NCI-H446 (cell line): Measurements from ENCODE around the gene IL10RA.
"Not testable (repeated sequence)": the region's sequence is repeated elsewhere in the genome, so short reads cannot be mapped to it uniquely, and the experiment has no call there.

Experiments
- DNase-seq, 2 experiments: peaks; one replicate each; lab custom pipeline; 2025; lab: John Stamatoyannopoulos, UW

IL10RA gene

DNA sequence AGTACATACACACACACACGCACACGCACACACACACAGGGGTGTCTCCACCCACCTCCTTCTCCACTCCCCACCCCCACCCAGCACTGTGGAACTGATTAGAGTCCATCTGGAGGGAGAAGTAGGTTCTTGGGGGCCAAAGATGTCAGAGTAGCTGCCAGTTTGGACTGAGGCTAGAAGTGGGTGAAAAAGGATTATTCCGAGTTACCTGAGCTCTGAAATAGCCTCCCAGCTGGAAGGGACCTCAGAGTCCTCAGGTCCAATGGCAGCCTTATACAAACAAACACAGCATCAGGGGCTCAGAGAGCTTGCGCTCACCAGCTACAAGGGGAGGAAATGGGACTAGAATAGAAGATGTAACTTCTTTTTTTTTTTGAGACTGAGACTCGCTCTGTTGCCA is 20.8 kb downstream of the IL10RA start:
- no peak for DNase-seq

DNA sequence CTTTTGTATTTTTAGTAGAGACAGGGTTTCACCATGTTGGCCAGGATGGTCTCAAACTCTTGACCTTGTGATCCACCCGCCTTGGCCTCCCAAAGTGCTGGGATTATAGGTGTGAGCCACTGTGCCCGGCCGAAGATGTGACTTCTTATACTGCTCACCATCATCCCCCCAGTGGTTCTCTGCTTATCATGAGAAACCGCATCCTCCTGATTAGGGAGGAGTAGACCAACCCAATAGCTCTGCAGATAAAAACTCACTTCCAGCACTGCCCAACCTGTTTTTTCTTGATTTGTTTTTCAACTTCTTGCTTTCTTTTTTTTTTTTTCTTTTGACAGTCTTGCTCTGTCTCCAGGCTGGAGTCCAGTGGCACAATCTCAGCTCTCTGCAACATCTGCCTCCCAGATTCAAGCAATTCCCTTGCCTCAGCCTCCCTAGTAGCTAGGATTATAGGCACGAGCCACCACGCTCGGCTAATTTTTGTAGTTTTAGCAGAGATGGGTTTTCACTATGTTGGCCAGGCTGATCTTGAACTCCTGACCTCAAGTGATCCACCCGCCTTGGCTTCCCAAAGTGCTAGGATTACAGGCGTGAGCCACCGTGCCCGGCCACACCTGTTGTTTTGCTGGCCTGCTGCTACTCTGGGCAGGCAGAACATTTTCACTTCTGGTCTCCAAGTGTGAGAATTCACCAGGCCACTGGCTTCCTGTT is 21.5 kb downstream of the IL10RA start:
- DNase-seq = not testable (repeated sequence)

DNA sequence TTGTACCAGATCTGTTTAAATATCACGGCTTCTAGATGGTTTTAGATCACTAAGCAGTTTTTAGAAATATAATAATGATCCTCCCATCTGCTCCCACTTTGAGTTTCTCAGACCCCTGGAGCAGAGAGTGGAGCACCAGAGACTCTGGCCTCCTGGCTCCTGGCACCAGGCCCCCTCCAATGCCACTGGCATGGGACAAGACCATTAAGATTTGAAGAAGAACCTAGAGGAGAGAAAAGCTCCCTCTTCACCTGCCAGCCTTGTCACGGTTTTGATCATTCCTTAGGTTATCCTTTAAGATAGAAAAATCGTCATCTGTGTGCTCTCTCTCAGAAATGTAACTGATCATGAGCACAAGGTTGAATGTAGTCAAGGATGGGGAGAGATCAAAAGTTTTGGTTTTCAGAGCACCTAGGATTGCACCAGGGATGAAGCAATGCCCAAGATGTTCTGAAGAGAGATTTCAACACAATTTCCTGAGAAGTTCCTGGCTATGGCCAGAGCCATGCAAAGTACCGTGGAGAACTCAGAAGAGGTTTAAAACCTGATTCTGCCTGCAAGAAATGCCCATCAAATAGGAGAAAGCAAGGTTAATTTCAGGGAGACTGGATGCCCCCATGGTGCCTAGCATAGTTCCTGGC is 22.2 kb downstream of the IL10RA start:
- DNase-seq = no peak

- peak in 1 of 2 experiments; percentile 12 for DNase-seq
Measured at GRCh38 chr11:118009864-118010737, 23.9 kb downstream of the IL10RA start.

DNA sequence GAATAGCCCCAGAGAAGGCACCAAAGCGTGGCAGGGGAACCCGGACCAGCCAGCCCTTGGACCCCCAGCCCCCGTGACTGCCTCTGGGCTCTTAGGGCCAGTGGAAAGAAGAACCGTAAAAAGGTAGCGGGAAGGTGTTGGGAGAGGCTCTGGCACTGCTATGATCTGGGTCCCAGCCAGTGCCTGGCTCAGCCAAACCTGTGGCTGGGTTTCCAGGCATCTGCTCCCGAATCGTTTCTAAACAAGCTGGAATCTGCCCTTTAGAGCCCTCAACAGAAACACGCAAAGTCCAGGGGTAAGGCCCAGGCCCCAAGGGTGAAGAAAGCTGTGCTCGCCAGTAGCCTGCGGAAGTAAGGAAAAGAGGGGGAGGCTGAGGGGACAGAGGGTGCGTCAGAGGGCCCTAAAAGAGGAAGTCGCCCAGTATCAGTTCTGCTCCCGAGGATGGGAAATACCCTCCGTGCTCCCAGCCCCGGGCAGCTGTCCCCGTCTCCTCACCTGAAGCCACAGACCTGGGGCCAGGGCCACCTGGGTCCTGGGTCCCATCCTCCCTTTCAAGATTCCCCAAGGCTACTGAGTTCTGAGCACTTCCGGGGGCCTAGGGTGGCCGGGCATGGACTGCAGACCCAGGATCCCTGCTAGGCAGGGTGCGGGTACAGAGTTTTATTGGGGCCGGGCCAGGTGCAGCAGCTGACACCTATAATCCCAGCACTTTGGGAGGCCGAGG is 24.7 kb downstream of the IL10RA start:
- no peak for DNase-seq

DNA sequence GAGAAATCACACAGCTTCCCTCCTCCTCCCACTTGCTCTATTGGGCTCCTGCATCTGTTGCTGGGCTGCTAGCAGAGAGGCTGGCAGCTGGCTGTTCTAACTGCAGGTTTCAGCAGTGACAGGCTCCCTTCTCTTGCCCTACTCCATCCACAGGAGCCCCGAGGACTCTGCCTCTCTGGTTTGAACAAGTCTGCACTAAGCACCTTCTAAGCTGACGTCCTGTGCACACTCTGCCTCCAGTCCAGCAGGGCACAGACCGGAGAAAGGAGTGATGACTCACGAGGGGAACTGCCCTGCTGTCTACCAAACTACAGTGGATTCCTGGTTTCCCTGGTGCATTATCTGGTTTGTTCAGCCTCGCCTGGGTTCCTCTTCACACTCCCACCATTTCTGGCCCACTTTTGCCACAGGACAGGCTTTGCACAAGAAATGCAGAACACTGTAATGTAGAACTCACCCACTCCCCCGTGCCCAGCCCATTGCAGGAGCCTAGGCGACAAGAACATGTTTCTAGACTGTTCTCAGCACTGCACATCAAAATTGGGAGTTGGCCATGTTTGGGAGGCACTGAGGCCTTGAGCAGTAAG is 26.0 kb downstream of the IL10RA start:
- DNase-seq = peak in 1 of 2 experiments; percentile 9

DNA sequence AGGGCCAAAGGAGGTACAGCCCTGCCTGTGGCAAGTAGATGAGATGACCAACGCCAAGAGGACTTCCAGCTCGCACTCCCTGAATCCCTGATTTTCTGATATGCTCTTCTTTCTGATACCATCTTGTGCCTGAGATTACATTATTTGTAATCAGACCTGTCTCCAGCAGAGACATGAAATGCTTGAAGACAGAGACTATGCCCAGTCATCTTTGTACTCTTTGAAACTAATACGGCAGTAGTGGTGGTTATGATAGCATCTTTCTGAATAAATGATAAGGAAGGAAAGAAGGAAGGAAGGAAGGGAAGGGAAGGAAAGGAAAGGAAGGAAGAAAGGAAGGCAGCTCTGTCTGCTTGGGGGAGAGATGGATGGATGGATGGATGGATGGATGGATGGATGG is 27.8 kb downstream of the IL10RA start:
- no peak for DNase-seq

DNA sequence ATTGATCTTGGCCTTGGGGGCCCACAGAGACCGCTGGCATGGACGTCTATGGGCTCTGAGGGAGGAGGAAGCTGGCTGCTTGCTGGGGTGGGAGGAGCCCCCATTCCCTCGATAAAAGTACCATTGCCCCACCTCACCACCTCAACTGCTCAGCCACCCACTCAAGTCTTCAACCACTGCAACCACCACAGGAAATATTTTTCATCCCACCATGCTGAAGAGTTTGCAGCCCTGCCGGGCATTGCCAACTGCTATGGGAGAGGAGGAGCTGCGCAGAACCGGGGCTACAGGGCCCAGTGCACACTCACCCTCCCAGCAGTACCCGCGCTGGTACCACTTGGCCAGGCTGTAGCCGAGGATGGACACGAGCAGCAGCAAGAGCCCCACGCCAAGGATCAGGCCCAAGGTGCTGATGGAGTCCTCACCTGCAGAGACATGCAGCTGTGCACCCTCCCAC is 29.2 kb downstream of the IL10RA start:
- no peak for DNase-seq

- DNase-seq = no peak
Measured at GRCh38 chr11:118016104-118016503, 29.9 kb downstream of the IL10RA start.

- DNase-seq = no peak
Measured at GRCh38 chr11:118017111-118017510, 30.9 kb downstream of the IL10RA start.

DNA sequence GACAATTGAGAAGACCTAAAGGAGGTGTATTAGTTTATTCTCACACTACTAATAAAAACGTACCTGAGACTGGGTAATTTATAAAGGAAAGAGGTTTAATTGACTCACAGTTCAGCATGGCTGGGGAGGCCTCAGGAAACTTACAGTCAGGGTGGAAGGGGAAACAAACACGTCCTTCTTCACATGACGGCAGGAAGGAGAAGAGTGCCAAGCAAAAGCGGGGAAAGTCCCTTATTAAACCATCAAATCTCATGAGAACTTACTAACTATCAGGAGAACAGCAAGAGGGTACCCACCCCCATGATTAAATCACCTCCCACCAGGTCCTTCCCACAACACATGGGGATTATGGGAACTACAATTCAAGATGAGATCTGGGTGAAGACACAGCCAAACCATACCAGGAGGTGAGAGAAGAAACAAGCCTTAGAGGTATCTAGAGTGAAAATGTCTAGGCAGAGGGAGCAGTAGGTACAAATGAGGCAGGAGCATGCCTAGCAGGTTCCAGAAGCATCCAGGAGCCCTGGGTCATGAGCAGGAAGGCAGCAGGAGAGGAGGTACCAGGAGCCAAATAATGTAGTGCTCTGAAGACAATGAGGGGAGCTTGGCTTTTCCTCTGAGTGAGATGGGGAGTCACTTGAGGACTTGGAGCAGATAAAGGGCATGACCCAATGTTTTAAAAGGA is 31.6 kb downstream of the IL10RA start:
- DNase-seq = no peak

DNA sequence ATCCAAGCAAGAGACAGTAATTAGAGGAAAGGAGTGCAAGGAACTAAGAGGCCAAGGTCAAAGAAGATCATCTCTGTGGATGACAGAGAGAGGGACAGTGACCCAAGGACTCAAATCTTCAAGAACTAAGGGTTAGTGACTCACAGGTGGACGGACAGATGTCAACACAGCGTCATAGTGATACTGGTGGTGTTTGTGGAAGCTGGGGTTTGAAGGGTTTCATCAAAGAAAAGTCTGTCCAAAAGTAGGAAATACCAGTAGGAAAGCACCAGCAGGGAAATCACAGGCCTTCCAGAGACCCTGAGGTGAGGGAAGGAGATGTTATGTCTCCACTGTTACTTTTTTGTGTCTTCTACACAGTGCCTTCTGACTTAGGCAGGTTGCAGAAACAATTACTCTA is 32.2 kb downstream of the IL10RA start:
- no peak for DNase-seq

DNA sequence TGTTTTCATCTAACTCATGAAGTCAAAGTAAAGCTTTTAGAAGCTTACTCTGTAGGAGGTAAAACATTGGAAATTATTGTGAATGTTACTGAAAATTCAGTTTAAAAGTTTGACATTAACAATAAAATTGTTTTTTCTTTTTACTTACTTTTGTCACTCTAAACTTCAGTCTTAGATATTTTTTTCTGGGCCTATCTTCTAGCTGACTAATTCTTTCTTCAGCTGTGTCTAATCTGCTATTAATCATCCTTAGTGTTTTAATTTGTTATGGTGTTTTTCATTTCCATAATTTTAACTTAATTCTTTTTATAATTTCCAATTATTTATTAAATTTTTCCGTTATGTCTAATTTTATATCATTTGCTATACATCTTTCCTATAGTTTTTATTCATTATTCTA is 35.0 kb downstream of the IL10RA start:
- DNase-seq = no peak

DNA sequence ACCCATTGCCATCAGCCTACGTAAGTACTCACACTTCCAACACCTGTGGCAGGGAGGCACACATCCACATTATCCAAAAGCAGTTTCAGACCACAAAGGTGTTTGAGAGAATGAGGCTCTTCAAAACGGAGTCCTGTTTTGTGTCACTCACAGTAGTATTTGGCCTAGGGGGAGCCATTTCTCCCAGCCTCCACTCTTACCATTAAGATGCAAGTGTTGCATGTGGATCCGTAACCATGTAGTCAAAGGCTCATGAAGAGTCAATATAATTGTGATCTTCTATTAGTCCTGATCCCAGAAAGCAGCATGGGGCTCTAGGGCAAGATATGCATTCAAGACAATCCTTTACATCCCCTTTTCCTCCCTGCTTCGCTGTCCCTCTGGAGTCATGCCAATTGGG is 41.5 kb downstream of the IL10RA start:
- no peak for DNase-seq

GRCh38 chr11:118028626-118029025 is 42.4 kb downstream of the IL10RA start:
- no peak for DNase-seq

GRCh38 chr11:118033443-118033842 is 47.2 kb downstream of the IL10RA start:
- no peak for DNase-seq

- DNase-seq = no peak
Measured at GRCh38 chr11:118042141-118042540, 55.9 kb downstream of the IL10RA start.

- DNase-seq = no peak
Measured at GRCh38 chr11:118042796-118043195, 56.6 kb downstream of the IL10RA start.

- DNase-seq = no peak
Measured at GRCh38 chr11:118045191-118045590, 59.0 kb downstream of the IL10RA start.

GRCh38 chr11:118046051-118046963 is 60.1 kb downstream of the IL10RA start:
- DNase-seq = no peak
